ENCODE data around the gene TIMM44. TPM values are rescaled to one million over a fixed set of nuclear protein-coding genes. Genes with fewer than 3 reads are reported as not detected.

The TIMM44 gene
- total and polyA plus RNA-seq, 2 donors (not counting 3 experiments of a cell fraction or from before 2014, with no cell fraction given): 61.5 to 64.3 TPM

DNA sequence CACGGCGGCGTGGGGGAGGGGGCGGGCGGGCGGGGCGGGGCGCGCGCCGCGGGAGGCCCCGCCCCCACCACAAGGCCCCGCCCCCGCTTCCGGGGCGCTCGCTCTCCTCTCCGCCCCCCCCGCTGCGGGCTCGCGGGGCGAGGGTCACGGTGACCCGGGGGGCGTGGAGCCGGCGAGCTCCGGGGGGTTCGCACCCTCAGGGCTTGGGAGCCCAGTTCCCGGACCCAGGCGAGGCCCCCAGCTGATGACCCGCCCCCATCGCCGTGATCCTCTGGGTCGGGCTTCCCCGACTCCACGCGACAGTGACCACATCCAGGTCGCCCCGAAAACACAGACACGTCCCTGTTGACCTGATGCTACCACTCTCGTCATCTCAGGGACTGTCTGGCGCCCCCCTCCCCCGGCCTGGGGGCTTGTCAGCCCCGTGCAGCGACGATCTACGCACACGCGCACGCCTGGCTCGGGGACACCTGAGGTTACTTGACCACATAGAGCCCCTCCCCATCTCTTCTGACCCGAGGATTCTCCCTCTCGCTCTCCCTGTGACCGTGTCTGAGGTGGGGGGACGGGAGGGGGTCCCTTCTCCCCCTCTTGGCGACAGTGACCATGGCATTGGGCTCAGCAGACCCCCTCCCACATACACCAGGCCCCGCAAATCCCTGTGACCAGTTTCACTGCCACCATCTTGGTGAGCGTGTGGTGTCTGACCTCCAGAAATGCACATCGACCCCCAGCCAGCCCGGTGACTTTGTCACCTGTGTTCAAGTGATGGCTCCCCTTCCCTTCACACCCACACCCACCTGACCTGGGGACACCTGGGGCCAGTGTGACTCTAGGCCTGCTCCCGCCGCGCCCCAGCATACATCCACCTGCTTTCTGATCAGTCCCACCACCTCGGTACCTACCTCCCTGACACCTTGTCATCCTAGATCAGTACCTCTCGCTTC, 39.1 kb downstream of the TIMM44 start:
- no peaks in the 10 kb centered on the region for H3K9me3 ChIP-seq (replicated peaks; ENCODE audit: control insufficient read depth, insufficient read depth, low read length)
- FAIRE-seq (no peak), DNase-seq (ENCODE audit: low read depth, low spot score) (peak; percentile 21)
- no peaks in the 10 kb centered on the region for H3K27me3 ChIP-seq (ENCODE audit: control insufficient read depth in 2 of 2, insufficient read depth in 2 of 2, low read length in 2 of 2)
- H3K36me3 ChIP-seq (ENCODE audit: control insufficient read depth in 2 of 2, extremely low read depth in 1 of 2, insufficient read depth in 2 of 2, low read length in 2 of 2): peaks cover 0 to 3% of the 10 kb centered on the region in 2 experiments
- peak overlapping the region; percentile 62 for H3K27ac ChIP-seq (ENCODE audit: insufficient read depth, low read depth, low read length)
- H3K4me1 ChIP-seq (ENCODE audit: control insufficient read depth, extremely low read depth, insufficient read depth, low read length): peaks cover 16% of the 10 kb centered on the region
- no peak for TF ChIP-seq POLR2A (IDR thresholded peaks at IDR 0.05; ENCODE audit: low read depth, low read length)
- no peak for TF ChIP-seq EZH2 (IDR thresholded peaks at IDR 0.05; ENCODE audit: borderline replicate concordance, low read depth, low read length, severe bottlenecking)
- TF ChIP-seq POLR2AphosphoS5 (IDR thresholded peaks at IDR 0.05; ENCODE audit: insufficient read depth, low read depth, low read length): no peak
- TF ChIP-seq FOS (IDR thresholded peaks at IDR 0.05; ENCODE audit: borderline replicate concordance, insufficient read depth, low read length): no peak
- TF ChIP-seq, protein P1, sequence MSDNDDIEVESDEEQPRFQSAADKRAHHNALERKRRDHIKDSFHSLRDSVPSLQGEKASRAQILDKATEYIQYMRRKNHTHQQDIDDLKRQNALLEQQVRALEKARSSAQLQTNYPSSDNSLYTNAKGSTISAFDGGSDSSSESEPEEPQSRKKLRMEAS (IDR thresholded peaks at IDR 0.05; ENCODE audit: insufficient read depth, insufficient read length): no peak
- TF ChIP-seq JUN (IDR thresholded peaks at IDR 0.05; ENCODE audit: borderline replicate concordance, insufficient read depth, insufficient read length, low read depth): no peak
- TF ChIP-seq, protein P2, sequence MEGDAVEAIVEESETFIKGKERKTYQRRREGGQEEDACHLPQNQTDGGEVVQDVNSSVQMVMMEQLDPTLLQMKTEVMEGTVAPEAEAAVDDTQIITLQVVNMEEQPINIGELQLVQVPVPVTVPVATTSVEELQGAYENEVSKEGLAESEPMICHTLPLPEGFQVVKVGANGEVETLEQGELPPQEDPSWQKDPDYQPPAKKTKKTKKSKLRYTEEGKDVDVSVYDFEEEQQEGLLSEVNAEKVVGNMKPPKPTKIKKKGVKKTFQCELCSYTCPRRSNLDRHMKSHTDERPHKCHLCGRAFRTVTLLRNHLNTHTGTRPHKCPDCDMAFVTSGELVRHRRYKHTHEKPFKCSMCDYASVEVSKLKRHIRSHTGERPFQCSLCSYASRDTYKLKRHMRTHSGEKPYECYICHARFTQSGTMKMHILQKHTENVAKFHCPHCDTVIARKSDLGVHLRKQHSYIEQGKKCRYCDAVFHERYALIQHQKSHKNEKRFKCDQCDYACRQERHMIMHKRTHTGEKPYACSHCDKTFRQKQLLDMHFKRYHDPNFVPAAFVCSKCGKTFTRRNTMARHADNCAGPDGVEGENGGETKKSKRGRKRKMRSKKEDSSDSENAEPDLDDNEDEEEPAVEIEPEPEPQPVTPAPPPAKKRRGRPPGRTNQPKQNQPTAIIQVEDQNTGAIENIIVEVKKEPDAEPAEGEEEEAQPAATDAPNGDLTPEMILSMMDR (IDR thresholded peaks at IDR 0.05; ENCODE audit: extremely low read depth in 1 of 2, insufficient read depth in 1 of 2, low read depth in 1 of 2, low read length in 2 of 2): no peak
- no peak for TF ChIP-seq MYC (IDR thresholded peaks at IDR 0.05; ENCODE audit: low read depth, low read length)
- no peak for TF ChIP-seq GATA2 (IDR thresholded peaks at IDR 0.05; ENCODE audit: insufficient read depth, insufficient read length, low read depth, low read length)
- H4K20me1 ChIP-seq (replicated peaks; ENCODE audit: control insufficient read depth, extremely low read depth, insufficient read depth, low read length): no peaks in the 10 kb centered on the region
- peak overlapping the region; percentile 73 for H3K9ac ChIP-seq (replicated peaks; ENCODE audit: extremely low read depth, insufficient read depth, low read length)
- dilution Hi-C loops (cut with MboI; ENCODE audit: extremely low pct_ligation_motif_present, low sequenced_read_pairs) (no loop called here), intact Hi-C loops (cut with micrococcal nuclease) (no loop called here)
- ChIA-PET POLR2A (interaction anchor here (0.8 to 1.0 kb wide), 3 partner anchors 7 to 16 kb away, joined by 3 to 13 read pairs (median 4); partner anchors contain the start of gene SNAPC2), CTCF (interaction anchor here (0.7 to 2.2 kb wide), 14 partner anchors 12 to 336 kb away, joined by 3 to 17 read pairs (median 4); partner anchors contain the start of genes SNAPC2, TIMM44 and TRAPPC5)
- H2AFZ ChIP-seq (ENCODE audit: low read depth, low read length): peak overlapping the region; percentile 10
- TSS peak; percentile 58 for BruUV-seq (replicated peaks)
- peak overlapping the region; percentile 91 for H3K4me2 ChIP-seq (ENCODE audit: insufficient read depth, low read length)
- H3K9me1 ChIP-seq (replicated peaks; ENCODE audit: control insufficient read depth, extremely low read depth, insufficient read depth, low read length): no peaks in the 10 kb centered on the region
- H3K4me3 ChIP-seq (replicated peaks in 1 of 3; ENCODE audit: insufficient read depth in 1 of 3, low read depth in 1 of 3, low read length in 3 of 3): peak overlapping the region; percentile 62 to 93 (median 71)
- H3K79me2 ChIP-seq (ENCODE audit: control insufficient read depth, insufficient read depth, low read length): peaks cover 28% of the 10 kb centered on the region
